ENCODE results near the gene YPEL1. TPM values are rescaled to one million over a fixed set of nuclear protein-coding genes. Genes with fewer than 3 reads are reported as not detected.

The YPEL1 gene
- total and polyA plus RNA-seq, 2 of the 8 experiments (the other 6 are each of a cell fraction or from before 2014, with no cell fraction given): 6.0 to 6.7 TPM

DNA sequence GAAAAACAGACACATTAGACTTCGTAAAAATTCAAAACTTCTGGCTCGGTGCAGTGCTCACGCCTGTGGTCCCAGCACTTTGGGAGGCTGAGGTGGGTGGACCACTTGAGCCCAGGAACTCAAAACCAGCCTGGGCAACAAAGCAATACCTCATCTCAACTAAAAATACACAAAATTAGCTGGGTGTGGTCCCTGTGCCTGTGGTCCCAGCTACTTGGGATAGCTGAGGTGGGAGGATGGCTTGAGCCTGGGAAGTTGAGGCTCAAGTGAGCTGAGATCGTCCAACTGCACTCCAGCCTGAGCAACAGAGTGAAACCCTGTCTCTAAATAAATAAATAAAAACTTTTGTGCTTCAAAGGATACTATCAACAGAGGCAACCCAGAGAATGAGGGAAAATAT is 23.7 kb downstream of the YPEL1 start (continued):
- TF ChIP-seq TEAD4 (IDR thresholded peaks at IDR 0.05; ENCODE audit: low read depth, low read length) (no peak), TCF12 (IDR thresholded peaks at IDR 0.05; ENCODE audit: low read depth, low read length) (no peak), RAD21 (IDR thresholded peaks at IDR 0.05 in 1 of 2, conservative IDR thresholded peaks at IDR 0.05 in 1 of 2; ENCODE audit: low read depth in 2 of 2, low read length in 2 of 2) (no peak)
- TF ChIP-seq, protein P1, sequence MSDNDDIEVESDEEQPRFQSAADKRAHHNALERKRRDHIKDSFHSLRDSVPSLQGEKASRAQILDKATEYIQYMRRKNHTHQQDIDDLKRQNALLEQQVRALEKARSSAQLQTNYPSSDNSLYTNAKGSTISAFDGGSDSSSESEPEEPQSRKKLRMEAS (IDR thresholded peaks at IDR 0.05): no peak

Measured in H1 (cell line).